Stimulated activated CD8-positive, alpha-beta memory T cell treated with anti-CD3 and anti-CD28 coated beads, Interleukin-7, amount 100 ng/mL, for 1 hour (primary cell): Measurements from ENCODE around the gene NLK.
"Not testable (repeated sequence)": the region's sequence is repeated elsewhere in the genome, so short reads cannot be mapped to it uniquely, and the experiment has no call there.

Experiments used
- DNase-seq, 2 donors: peaks; one replicate each; pipeline ENCODE4 v3.0.0-alpha.2; 2020; ENCODE audit warnings: low read depth in 2 of 2

Gene NLK

DNA sequence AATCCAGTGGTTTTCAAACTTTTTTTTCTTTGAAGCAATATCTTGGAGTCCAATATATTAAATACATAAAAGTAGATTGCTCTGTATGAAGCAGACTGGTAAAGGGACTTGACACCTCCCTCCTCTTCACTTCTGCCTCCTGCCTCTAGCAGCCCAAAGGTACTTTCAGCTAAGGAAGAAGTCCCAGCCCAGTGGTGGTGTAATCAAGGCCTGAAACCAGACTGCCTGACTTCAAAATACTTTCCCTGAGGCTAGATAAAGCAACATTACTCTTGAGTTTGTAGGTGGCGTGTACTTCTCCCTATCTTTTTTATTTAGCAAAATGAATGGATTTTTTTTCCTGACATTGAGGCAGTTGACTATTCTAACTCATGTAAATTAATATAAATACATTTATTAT lies 154.2 kb downstream of the NLK start:
- DNase-seq = no peak

DNA sequence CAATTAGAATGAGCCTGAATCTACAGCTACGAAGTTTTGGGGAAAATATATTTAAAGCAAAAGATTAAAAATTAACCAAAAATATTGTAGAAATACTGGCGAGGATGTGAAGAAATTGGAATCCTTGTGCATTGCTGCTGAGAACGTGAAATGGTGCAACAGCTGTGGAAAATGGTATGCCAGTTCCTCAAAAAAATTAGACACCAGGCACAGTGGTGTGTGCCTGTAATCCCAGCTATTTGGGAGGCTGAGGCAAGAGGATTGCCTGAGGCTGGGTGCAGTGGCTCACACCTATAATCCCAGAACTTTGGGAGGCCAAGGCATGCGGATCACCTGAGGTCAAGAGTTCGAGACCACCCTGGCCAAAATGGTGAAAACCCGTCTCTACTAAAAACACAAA lies 156.6 kb downstream of the NLK start:
- no peak for DNase-seq

DNA sequence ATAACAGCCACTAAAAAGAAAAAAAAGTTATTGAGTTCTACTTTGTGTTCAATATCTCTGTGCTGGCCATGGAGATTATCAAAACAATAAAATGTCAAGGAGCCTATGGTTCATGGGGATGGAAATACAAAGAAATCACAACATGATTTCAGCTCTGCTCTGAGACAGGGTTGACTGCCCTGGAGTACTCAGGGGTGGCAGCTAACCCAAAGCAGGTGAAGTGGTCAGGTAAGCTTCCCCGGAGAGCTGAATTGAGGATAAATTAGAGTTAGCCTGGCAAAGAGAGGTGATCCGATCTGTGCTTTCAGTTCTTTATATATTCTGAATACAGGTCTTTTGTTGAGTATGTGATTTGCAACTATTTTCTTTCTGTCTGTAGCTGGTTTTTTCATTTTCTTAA lies 157.3 kb downstream of the NLK start:
- no peak for DNase-seq

DNA sequence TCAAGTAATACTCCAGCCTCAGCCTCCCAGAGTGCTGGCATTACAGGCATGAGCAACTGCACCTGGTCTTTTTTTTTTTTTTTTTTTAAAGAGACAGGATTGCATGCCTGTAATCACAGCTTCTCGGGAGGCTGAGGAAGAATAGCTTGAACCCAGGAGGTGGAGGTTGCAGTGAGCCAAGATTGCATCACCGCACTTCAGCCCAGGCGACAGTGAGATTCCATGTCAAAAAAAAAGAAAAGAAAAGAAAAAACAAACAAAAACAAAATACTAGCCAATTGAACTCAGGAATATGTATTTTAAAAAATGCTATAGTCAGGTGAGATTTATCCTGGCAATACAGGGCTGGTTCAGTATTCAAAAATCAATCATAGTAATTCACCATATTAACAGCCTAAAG lies 158.8 kb downstream of the NLK start:
- DNase-seq = no peak

DNA sequence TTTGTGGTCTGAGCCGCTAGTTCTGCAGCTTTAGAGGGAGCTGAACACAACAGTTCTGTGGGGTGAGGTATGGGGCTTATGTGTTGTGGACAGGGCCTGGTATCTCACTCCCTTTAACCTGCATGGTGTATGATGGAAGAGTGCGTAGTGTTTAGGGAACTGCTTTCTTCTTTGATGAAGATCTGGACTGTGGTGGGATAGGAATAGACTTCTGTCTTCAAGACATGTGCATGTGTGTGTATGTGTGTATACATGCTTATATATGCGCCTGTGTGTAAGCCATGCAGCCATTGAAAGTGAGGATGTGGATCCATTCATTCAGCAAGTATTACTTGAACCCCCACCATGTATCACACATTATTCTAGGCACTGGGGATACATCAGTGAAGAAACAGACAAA lies 161.8 kb downstream of the NLK start:
- DNase-seq = no peak

DNA sequence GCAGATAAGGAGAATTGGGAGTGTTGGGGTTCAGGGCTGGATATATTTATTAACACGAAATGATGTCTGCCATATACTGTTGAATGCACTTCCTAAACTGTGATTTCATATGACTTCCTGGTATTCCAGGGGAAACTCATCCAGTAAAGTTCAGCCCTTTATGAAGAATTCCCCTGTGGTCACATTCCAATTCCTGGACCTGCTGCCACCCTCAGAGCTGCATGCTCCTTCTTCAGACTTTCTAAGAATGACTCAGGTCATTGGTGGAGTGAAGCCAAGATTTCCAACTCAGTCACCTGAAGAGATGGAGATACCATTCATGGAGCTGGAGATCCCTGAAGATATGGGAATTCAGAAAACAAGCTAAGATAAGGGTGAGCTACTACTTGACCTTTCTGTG lies 162.3 kb downstream of the NLK start:
- no peak for DNase-seq

DNA sequence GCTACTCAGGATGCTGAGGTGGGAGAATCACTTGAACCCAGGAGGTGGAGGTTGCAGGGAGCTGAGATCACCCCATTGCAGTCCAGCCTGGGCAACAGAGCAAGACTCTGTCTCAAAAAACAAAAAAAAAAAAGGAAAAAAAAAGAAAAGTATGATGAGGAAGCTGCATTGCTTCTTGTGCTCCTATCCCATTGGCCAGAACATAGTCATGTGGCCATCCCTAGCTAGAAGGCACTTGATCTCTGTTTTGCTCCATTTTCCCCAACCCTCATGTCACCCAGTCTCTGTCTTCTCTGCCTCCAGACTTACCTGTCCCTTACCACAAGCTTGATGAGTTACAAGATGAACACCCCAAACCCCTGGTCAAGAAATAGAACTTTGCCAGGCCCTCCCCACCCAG lies 163.8 kb downstream of the NLK start:
- no peak for DNase-seq

DNA sequence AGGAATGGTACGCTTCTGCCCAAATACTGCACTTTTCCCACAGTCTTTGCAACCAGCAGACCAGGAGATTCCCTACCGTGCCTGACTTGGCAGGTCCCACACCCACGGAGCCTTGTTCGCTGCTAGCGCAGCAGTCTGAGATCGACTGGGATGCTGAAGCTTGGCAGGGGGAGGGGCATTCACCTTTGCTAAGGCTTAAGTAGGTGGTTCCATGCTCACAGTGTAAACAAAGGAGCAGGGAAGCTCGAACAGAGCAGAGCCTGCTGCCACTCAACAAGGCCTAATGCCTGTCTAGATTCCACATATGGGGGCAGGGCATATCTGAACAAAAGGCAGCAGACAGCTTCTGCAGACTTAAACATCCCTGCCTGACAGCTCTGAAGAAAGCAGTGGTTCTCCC lies 169.3 kb downstream of the NLK start:
- DNase-seq = no peak

DNA sequence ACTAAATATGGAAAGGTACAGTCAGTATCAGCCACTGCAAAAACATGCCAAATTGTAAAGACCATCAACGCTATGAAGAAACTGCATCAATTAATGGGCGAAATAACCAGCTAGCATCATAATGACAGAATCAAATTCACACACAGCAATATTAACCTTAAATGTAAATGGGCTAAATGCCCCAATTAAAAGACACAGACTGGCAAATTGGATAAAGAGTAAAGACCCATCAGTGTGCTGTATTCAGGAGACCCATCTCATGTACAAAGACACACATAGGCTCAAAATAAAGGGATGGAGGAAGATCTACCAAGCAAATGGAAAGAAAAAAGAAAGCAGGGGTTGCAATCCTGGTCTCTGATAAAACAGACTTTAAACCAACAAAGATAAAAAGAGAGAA lies 171.1 kb downstream of the NLK start:
- not testable (repeated sequence) for DNase-seq

DNA sequence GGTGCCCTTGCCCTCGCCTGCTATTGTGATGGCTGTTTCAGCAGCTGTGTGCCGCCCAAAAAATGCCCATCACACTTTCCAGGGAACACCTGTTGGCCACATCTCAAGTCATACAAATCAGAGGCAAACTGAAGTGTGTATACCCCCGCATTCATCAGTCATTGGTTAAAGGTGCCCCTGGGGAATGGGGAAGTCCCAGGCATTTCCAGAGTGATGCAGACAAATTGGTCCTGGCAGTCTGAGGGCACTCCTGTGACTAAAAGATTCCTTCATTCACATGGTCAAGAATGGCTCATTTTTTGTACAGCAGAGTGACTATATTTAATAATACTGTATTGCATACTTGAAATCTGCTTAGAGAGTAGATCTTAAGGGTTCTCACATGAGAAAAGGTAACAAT lies 173.6 kb downstream of the NLK start:
- no peak for DNase-seq

DNA sequence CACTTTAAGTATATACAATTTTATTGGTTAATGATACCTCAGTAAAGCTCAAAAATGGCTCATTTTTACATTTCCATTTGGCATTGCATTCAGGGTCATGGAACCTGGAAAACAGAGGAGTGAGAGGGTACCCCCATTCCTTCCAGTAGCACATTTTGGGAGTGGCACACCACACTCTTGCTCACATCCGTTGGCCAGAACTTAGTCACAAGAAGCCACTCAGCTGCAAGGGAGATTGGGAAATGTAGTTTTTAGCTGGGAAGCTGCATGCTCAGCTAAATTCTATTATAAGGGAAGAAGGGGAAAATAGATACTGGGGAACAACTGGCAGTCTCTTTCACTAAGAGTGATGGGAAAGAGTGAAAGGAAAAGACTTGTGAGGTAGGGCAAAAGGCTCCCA lies 174.1 kb downstream of the NLK start:
- DNase-seq = no peak

DNA sequence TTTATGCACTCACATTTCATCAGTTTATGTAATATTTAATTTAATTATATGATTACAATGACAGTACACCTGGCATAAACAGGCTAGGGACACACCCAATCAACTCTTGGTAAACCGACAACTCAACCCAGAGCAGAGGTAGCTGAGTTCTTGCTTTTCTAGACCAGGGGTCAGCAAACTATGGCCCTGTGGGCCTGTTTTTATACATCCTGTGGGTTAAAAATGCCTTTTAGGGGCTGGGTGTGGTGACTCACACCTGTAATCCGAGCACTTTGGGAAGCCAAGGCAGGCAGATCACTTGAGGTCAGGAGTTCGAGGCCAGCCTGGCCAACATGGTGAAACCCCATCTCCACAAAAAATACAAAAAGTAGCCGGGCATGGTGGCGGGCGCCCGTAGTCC lies 177.3 kb downstream of the NLK start:
- DNase-seq = no peak

DNA sequence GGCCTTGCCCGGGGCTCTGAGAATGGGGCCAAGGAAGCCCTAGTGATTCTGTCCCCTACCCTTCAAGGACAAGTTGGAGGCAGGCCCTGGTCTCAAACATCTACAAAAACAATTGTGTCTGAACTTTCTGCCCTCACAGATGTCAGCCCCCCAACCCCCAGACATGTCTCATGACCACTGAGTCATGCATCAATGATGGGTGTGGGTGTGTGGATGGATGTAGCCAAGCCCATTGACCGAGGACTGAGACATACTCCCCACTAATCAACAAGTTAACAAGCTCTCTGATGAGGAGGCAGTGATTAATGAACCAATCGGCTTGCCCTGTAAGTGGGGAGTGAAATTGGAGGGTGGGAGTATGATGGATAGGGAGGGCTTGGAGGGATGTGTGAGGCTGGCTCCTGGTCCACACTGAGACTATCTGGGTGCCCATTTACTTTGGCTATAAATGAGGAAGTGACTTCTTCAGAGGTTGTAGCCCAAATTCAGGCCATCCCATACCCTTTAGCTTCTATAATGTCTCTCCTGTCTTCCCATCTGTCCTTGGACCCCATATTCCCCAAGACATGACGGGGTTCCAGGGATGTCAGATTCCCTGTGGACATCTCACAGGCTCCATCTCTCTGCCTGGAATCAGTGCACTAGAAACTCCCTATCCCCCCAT lies 179.4 kb downstream of the NLK start:
- no peak for DNase-seq

DNA sequence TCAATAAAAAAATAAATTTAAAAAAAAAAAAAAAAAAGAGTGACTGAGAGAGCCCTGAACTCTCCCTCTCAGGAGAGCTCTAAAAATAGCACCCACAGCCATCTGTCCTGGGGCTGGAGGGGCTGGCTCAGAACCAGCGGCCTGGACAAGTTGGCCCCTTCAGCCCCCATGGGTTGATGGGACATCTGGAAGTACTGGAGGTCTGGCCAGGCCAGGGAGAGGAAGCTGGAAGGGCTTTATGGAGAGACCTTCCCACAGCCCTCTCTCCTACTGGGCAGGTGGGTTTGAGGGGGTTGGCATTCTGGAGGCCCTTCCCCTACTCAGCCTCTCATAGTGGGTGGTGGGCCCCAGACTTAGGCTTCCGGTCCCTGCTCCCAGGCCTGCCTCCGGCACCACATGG lies 182.8 kb downstream of the NLK start:
- no peak for DNase-seq

DNA sequence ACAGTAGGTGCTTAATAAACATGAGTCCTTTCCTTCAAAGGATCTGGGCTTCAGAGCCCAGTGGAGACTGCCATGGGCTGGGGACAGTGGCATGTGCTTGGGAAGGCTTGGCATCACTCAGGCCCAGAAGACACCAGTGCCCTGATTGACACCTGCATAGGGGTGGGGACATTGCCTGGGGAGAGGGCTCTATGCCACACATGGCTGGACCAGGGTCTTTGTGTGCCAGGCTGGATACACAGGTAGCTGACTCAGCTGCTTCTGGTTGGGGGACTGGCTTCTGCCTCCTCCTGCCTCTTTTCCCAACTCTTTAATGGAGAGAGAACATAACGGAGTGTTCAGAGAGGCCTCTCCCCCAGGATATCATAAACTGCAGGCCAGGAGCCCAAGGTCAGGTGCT lies 183.4 kb downstream of the NLK start:
- no peak for DNase-seq

DNA sequence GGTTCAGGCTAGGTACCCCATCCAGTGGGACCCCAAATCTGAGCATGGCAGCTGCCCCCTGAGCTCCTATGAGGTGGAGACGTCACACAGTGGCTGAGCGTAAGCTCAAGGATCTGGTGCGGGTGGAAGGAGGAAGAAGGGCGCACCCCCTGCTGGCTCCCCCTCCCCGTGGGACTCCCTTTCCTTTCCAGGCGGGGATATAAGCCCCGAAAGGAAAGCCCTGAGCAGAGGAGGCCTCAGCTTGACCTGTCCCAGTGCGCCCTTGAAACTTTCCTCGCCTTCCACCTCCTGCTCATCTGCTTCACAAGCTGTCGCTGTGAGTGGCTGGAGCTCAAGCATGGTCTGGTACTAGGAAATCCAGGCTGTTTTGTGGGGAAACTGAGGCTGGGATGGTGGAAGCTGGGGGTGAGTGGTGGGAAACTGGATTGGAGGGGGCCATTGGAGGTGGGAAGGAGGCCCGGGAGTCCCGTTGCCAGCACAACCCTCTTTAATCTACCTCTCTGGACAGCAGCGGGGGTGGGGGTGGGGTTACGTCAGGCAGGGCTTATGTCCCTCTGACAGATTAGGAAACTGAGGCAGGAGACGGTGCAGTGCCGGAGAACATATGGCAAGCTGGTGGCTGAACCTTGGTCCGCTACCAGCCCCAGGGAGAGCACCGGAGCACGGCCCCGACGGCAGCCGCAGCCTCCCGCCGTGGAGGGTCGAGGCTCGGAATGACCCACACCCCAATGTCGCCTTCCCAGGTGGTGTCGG lies 184.3 kb downstream of the NLK start:
- DNase-seq = no peak

DNA sequence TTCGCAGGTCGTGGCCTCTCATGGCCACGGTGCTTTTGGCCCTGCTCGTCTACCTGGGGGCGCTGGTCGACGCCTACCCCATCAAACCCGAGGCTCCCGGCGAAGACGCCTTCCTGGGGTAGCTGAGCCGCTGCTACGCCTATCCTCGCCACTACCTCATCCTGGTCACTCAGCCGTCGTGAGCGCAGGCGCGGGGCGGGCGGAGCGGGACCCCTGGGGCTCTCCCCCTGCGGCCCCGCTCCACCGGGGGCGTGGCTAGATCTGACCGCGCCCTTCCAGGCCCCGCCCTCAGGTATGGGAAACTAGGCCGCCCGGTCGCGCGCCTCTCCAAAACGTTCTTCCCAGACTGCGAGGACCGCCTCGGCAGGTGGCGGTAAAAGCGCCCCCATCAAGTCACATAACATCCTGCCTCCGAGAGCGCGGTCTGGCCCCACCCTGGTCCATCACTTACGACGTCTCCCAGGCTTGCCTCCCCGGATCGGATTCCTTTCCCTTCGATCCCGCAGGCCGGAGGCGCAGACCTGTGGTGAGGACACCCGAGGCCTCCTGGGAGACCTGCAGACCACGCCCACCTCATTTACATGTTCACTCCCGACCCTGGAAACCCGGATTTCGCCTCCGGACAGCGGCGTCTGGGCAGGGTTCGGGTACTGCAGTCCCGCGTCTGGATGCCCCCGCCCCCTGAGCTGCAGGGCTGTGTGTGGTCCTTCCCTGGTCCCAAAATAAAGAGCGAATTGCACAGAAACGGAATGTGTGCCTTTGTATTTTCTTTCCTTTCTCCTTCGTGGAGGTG lies 185.0 kb downstream of the NLK start:
- DNase-seq = no peak

DNA sequence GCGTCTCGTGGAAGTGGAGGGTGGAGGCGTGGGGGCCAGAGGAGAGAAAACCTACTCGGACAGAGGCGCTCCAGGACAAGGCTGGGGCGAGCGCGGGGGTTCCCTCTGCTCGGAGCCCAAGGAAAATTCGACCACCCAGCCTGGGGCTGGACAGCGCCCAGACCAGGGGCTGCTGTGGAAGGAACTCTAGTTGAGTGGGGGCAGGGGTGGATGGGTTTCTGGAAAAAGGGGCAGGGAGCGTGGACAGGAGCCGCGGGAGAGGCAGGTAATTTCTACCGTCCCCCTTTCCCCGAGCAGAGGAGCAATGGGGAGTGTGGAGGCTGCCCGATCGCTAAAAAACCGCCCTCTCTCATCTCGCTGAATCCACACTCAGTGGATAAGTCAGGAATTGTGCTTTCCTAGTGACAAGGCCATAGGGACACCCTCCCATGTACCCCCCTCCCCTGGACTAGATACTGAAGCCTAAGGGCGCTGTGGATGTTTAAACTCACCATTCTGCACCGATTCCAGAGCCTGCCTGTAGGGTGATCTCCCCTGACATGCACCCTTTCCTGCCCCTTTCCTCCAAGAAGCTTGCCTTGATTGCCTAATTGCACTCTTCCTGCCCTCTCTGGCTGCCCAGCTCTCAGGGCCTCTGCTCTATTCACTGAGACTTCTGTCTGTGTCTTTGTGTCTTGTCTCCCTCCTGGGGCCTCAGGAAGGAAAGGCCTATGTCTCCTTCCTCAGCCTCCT lies 185.8 kb downstream of the NLK start:
- no peak for DNase-seq

DNA sequence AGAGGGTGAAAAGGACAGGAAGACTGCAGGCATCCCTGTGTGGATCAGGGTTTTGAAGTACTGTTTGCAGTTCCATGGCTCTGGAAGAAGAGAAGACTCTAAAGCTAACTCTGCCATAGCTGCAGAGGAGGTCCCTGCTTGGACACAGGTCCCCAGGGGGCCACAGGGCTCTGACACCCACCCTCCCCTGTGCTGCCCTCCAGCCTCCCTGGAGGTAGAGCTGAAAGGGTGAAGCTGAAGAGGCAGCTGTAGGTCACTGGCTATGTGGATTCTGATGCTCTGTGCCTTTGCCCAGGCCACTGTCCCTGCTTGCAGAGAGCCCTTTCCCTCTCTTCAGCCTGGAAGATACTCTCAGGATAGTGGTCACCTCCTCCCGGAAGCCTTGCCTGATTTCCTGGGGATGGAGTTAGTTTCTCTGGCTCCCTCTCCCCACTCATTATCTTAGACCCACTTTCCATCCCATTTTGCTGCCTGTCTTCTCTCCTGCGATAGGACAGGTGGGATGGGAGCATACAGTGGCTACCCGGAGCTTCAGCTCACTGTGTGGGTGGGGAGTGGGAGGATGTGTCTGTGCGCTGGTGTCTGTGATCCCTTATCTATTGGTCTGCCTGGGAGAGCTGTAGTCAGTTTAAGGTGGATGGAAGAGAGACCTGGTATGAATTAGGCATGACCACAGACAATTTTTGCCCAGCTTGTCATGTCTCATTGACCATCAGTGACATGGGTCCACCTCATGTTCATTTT lies 186.7 kb downstream of the NLK start:
- no peak for DNase-seq

DNA sequence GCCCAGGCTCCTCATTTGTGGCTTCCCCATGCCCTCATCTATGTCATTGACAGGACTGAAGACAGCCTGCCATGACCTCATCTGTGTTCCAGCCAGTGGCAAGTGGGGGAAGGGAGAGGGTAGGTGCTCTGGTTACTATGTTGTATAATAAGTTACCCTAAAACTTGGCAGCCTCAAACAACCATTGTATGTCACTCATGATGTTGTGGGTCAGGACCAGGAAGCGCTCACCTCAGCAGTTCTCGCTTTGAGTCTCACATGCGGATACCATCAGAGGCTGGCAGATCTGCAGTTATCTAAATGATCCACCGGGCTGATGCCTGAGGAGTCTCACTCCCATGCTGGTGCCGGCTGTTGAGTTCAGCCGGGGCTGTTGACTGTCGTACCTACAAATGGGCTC lies 187.5 kb downstream of the NLK start:
- no peak for DNase-seq

DNA sequence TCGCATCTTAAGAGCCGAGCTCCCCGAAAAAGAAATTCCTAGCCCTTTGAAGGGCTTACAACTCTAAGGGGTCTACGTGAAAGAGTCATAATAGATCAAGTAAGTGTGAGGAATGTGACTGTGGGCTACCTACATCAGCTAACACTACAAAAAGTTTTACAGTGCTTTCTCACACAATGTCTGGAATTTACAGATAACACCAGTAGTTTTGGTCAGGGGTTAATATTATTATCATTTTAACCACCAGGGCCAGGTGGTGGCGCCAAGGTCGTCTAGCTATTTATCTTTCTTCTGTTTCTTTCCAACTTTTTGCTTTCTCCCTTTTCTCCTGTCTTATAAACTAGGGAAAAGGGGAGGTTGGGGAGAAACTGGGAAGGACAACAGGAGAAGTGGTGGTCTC lies 188.1 kb downstream of the NLK start:
- not testable (repeated sequence) for DNase-seq

DNA sequence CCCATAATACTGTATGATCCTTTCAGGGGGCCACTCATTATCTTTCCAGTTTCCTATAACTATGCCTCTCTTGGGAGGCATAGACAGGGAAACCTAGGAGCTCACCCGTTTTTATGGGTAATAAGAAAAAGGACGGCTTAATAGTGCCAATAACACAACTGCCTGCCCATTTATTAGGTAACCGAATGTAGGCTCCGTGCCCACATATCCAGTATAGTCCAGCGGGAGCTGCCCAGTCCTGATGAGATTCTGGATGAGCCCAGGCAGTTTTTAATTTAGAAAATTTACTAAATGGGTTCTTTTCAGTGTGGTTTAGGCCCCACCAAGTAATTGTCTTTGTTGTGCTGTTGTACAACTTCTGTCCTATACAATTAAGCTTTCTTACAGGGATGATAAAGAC lies 189.1 kb downstream of the NLK start:
- not testable (repeated sequence) for DNase-seq
